ENCODE measurements around the gene RNF223.

RNF223 gene

GRCh38 chr1:1115786-1116700 is 41.9 kb upstream of the RNF223 start, which contains the start of gene C1orf159:
TSS of gene C1orf159 (minus strand) at chr1:1116089. CDS start at chr1:1091543, 24,546 bp downstream.
- ChIA-PET POLR2A (interaction anchor here (0.6 kb wide), 1 partner anchor 55 kb away, joined by 3 read pairs; no protein-coding TSS in a partner anchor), CTCF (no interaction called here)
- DNase-seq (ENCODE audit: extremely low spot score) = peak; percentile 97
- no peak for TF ChIP-seq PKNOX1 (IDR thresholded peaks at IDR 0.05)
- no peak for TF ChIP-seq SUZ12 (IDR thresholded peaks at IDR 0.05)
- TF ChIP-seq SP1 (IDR thresholded peaks at IDR 0.05) = no peak
- TF ChIP-seq ZNF384 (IDR thresholded peaks at IDR 0.05) = no peak

GRCh38 chr1:1115136-1115785 is 41.2 kb upstream of the RNF223 start:
- DNase-seq (ENCODE audit: extremely low spot score) = no peak
- ChIA-PET POLR2A (interaction anchor here (1.4 kb wide), 1 partner anchor 14 kb away, joined by 3 read pairs; no protein-coding TSS in a partner anchor), CTCF (no interaction called here)
- no peak for TF ChIP-seq CTBP1 (IDR thresholded peaks at IDR 0.05; ENCODE audit: borderline replicate concordance)
- 0 out of 2 replicates have a peak, but pooled peaks have one; percentile 23 for TF ChIP-seq L3MBTL2 (conservative IDR thresholded peaks at IDR 0.05)

GRCh38 chr1:1114431-1114830 is 40.3 kb upstream of the RNF223 start:
- ChIA-PET POLR2A (interaction anchor here (1.4 kb wide), 1 partner anchor 13 kb away, joined by 3 read pairs; no protein-coding TSS in a partner anchor), CTCF (no interaction called here)
- DNase-seq (ENCODE audit: extremely low spot score) = no peak
- TF ChIP-seq FOXM1 (IDR thresholded peaks at IDR 0.05; ENCODE audit: borderline replicate concordance) (no peak), LEF1 (IDR thresholded peaks at IDR 0.05; ENCODE audit: borderline replicate concordance) (no peak), ARNT (IDR thresholded peaks at IDR 0.05) (no peak), L3MBTL2 (conservative IDR thresholded peaks at IDR 0.05) (no peak)

GRCh38 chr1:1112237-1112985 is 38.3 kb upstream of the RNF223 start:
- TF ChIP-seq ELF4 (IDR thresholded peaks at IDR 0.05) = no peak
- TF ChIP-seq L3MBTL2 (conservative IDR thresholded peaks at IDR 0.05) = 0 out of 2 replicates have a peak, but pooled peaks have one; percentile 21
- ChIA-PET POLR2A (no interaction called here), CTCF (no interaction called here)
- DNase-seq (ENCODE audit: extremely low spot score) = no peak

GRCh38 chr1:1111516-1112236 is 37.6 kb upstream of the RNF223 start:
- DNase-seq (ENCODE audit: extremely low spot score) = no peak
- ChIA-PET CTCF (no interaction called here), POLR2A (no interaction called here)
- no peak for TF ChIP-seq ELF4 (IDR thresholded peaks at IDR 0.05)
- TF ChIP-seq FOXM1 (IDR thresholded peaks at IDR 0.05; ENCODE audit: borderline replicate concordance) = no peak
- no peak for TF ChIP-seq LEF1 (IDR thresholded peaks at IDR 0.05; ENCODE audit: borderline replicate concordance)
- TF ChIP-seq BHLHE40 (IDR thresholded peaks at IDR 0.05; ENCODE audit: borderline replicate concordance) = no peak
- no peak for TF ChIP-seq PKNOX1 (IDR thresholded peaks at IDR 0.05)
- TF ChIP-seq HDGF (IDR thresholded peaks at IDR 0.05; ENCODE audit: borderline replicate concordance) = no peak
- no peak for TF ChIP-seq FOXK2 (IDR thresholded peaks at IDR 0.05)
- no peak for TF ChIP-seq ZNF384 (IDR thresholded peaks at IDR 0.05)
- TF ChIP-seq SUZ12 (IDR thresholded peaks at IDR 0.05) = no peak
- TF ChIP-seq SP1 (IDR thresholded peaks at IDR 0.05) = no peak
- no peak for TF ChIP-seq FOXA1 (IDR thresholded peaks at IDR 0.05)
- TF ChIP-seq TARDBP (IDR thresholded peaks at IDR 0.05) = no peak
- TF ChIP-seq NFRKB (IDR thresholded peaks at IDR 0.05) = no peak
- TF ChIP-seq CTBP1 (IDR thresholded peaks at IDR 0.05; ENCODE audit: borderline replicate concordance) = no peak
- no peak for TF ChIP-seq ARNT (IDR thresholded peaks at IDR 0.05)
- no peak for TF ChIP-seq L3MBTL2 (conservative IDR thresholded peaks at IDR 0.05)

GRCh38 chr1:1110561-1110971 is 36.5 kb upstream of the RNF223 start:
- no peak for DNase-seq (ENCODE audit: extremely low spot score)
- POLR2A ChIA-PET = no interaction called here
- TF ChIP-seq CTBP1 (IDR thresholded peaks at IDR 0.05; ENCODE audit: borderline replicate concordance) (no peak), SUZ12 (IDR thresholded peaks at IDR 0.05) (no peak), ARNT (IDR thresholded peaks at IDR 0.05) (no peak), ELF4 (IDR thresholded peaks at IDR 0.05) (no peak), PKNOX1 (IDR thresholded peaks at IDR 0.05) (no peak)
- CTCF ChIA-PET = no interaction called here

All from HEK293T (cell line).